Pancreas (tissue), 10 donors: ENCODE results near the gene BMAL1. TPM values are rescaled to one million over a fixed set of nuclear protein-coding genes. Genes with fewer than 3 reads are reported as not detected.
A peak's percentile ranks its signal among the peaks of the same experiment; 100 is the strongest.

ENCODE experiments used
- ATAC-seq, 4 donors: fragments of 200-7000 bp; cut with Tn5 transposase; one replicate each; pipeline versions ENCODE4 v1.8.0 to v1.9.1; 2020; ENCODE audit warnings: mild to moderate bottlenecking in 4 of 4, moderate library complexity in 4 of 4
- DNase-seq, 6 donors: peaks; one replicate each; pipeline ENCODE4 v3.0.0-alpha.2; 2020
- FAIRE-seq: peaks from 2 replicates; lab custom pipeline; 2012; peaks lifted over from hg19 to GRCh38; lab: Jason Lieb, UNC
- H3K27ac ChIP-seq, 4 donors: fragments of 200-600 bp; sonication (generic); 1 replicate in 3 of 4; 2 replicates in 1 of 4; pipeline versions ENCODE4 v1.5.0 to v1.8.0; 2020
- H3K27me3 ChIP-seq, 4 donors: fragments of 200-600 bp; one replicate each; pipeline ENCODE4 v1.8.0; 2021
- H3K36me3 ChIP-seq, 3 donors: fragments of 200-600 bp; sonication (generic) in 1 of 3; one replicate each; pipeline versions ENCODE4 v1.5.0 to v1.8.0; 2020 to 2021
- H3K4me1 ChIP-seq, 3 donors: fragments of 200-600 bp; one replicate each; pipeline ENCODE4 v1.8.0; 2021
- H3K4me3 ChIP-seq, 4 donors: fragments of 200-600 bp; sonication (generic) in 2 of 4; one replicate each; pipeline versions ENCODE4 v1.5.0 to v1.8.0; 2020 to 2021
- H3K9me3 ChIP-seq, 4 donors: fragments of 200-600 bp; one replicate each; pipeline ENCODE4 v1.8.0; 2021
- WGBS, 2 donors: extraction: QIAGEN DNeasy Blood & Tissue Kit; methylation state at CpG; one replicate each; pipeline ENCODE4 v1.1.7; 2013; 5-methylcytosine and 5-hydroxymethylcytosine counted together
- intact Hi-C, 3 donors: fragments of 100-400 bp; cut with DNase I; formaldehyde crosslinking; loops; one replicate each; pipeline versions ENCODE4 v1.11.1 to v1.14.2; 2022
- polyA plus RNA-seq, 2 donors: library from polyadenylated mRNA; stranded (reverse); fragments of 200-250 nt; gene quantifications; one replicate each; pipeline ENCODE4 v1.2.3, GENCODE V29; 2013
- total RNA-seq, 6 donors: library from RNA; stranded (reverse); fragmentation: NEBNext Ultra II Directional in 4 of 6; extraction: Animal tissue kit (Norgen Biotek cat#: 25700) in 4 of 6; gene quantifications; one replicate each; pipeline versions ENCODE4 v1.2.1 to v1.2.4, GENCODE V29; 2021 to 2023
- TF ChIP-seq, protein P1 (sequence below), 4 donors: fragments of 200-600 bp; sonication (generic) in 3 of 4; IDR thresholded peaks; one replicate each; pipeline versions ENCODE4 v1.5.0 to v1.8.0; 2021; ENCODE audit warnings: antibody characterized with exemption in 4 of 4
- donor health status: healthy with polysubstance abuse.
- donor health status: DM: no; HTN: no; CAD: no; lungs with moderate emphysema.
- donor health status: DM: no; HTN: no; CAD: no.
- donor health status: control.
- donor health status: control.
- donor health status: Bipolar disorder and iron deficiency.
- donor health status: DM: yes; HTN: yes; CAD: no.
- donor health status: DM: no; HTN: no; CAD: no.
- donor health status: DM: no; HTN: no; CAD: no.
- donor health status: DM: yes; HTN: yes; CAD: no.

BMAL1 gene
- total and polyA plus RNA-seq, 8 donors = 6.1 to 17.3 (median 12.5) TPM

DNA sequence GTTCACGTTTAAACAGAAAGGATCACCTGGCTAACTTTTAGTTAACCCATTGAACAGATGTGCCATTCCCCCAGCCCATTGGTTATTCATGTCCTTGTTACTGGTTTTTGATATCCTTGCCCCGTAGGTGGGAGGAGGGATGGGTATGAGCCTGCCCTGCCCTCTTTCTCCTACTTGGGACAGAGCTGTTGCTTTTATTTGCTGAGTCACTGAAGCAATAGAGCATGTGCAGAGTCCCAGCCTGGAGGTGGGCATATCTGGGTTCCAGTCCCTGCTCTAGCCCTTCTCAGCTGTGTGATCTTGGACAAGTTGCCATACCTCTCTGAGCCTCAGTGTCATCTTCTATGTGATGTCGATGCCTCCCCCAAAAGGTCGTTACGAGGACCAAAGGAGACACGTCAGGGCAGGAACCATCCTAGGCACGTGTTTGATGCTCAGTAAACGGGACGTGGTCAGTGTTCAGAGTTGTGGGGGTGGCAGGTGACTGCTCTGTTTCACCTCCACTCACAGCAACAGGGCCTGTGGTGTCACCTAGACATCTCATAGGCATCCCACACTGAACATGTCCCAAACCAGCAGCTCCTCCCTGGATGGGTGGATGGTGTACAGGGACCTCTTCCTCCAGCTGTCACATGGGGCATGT is 61.0 kb downstream of the BMAL1 start:
- H3K27ac ChIP-seq = no peak overlapping the region
- peaks cover 3 to 16% (median 9%) of the 10 kb centered on the region in 3 donors for H3K4me1 ChIP-seq
- WGBS, 2 donors = 77 to 86% methylated on average over 9 of the region's 9 CpGs
- intact Hi-C loops = no loop called here
- DNase-seq = no peak
- no peak overlapping the region for H3K4me3 ChIP-seq
- no peaks in the 10 kb centered on the region for H3K27me3 ChIP-seq
- FAIRE-seq = no peak
- no peaks in the 10 kb centered on the region for H3K36me3 ChIP-seq
- TF ChIP-seq, protein P1, sequence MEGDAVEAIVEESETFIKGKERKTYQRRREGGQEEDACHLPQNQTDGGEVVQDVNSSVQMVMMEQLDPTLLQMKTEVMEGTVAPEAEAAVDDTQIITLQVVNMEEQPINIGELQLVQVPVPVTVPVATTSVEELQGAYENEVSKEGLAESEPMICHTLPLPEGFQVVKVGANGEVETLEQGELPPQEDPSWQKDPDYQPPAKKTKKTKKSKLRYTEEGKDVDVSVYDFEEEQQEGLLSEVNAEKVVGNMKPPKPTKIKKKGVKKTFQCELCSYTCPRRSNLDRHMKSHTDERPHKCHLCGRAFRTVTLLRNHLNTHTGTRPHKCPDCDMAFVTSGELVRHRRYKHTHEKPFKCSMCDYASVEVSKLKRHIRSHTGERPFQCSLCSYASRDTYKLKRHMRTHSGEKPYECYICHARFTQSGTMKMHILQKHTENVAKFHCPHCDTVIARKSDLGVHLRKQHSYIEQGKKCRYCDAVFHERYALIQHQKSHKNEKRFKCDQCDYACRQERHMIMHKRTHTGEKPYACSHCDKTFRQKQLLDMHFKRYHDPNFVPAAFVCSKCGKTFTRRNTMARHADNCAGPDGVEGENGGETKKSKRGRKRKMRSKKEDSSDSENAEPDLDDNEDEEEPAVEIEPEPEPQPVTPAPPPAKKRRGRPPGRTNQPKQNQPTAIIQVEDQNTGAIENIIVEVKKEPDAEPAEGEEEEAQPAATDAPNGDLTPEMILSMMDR (IDR thresholded peaks at IDR 0.05) = no peak
- ATAC-seq = peak in 2 of 4 donors; percentile 21 to 39
- H3K9me3 ChIP-seq = no peaks in the 10 kb centered on the region

DNA sequence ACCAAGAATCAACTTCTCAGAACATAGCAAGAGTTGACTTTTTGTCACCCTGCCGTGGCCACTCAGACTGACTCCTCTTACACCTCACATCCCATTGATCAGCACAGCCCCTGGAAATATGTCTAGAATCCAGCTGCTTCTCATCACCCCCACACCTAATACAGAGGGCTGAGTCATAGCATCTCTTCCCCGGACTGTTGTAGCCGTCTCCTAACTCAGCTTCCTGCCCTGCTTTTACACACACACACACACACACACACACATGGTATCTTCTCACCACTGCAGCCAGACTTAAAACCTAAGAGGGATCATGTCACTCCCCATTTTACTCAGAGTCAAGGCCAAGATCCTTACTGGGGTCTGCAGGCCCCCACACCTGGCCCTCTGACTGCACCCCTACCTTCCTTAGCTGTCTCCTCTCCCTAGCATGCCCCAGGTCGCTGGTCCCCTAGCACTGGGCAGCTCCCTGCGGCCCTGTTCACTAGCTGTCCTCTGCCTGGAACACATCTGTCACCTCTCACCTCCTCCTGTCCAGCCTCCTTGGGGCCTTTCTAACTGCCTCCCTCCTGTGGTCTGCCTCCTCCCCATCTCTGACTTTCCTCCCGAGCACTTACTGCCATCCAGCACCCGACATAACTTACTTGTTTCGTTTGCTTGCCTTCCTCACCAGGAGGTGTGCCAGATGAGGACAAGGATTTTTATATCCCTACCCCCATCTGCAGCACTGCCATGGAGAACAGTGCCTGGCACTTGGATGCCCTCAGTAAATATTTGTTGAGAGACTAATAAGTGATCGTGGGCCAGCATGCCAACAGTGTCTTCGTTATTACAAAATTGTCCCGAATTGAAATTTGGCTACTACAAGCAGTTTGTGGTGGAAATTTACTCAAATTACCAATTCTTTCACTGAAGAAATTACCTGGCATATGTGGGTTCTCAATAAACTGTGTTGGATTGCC is 61.9 kb downstream of the BMAL1 start:
- FAIRE-seq = no peak
- Histone ChIP-seq H3K4me3 (no peak overlapping the region), H3K27me3 (no peaks in the 10 kb centered on the region), H3K4me1 (peaks cover 0 to 10% (median 9%) of the 10 kb centered on the region in 3 donors), H3K27ac (no peak overlapping the region), H3K36me3 (no peaks in the 10 kb centered on the region), H3K9me3 (no peaks in the 10 kb centered on the region)
- 28 to 52% methylated on average over 11 of the region's 11 CpGs for WGBS, 2 donors
- TF ChIP-seq, protein P1 (IDR thresholded peaks at IDR 0.05) = no peak
- DNase-seq = peak in 2 of 6 donors; percentile 23 to 44
- peak; percentile 51 to 67 (median 59) for ATAC-seq
- intact Hi-C loops = loop anchor here in 2 of 3 donors (5.0 kb wide), 1 partner anchor 127 kb away; no protein-coding TSS in a partner anchor

DNA sequence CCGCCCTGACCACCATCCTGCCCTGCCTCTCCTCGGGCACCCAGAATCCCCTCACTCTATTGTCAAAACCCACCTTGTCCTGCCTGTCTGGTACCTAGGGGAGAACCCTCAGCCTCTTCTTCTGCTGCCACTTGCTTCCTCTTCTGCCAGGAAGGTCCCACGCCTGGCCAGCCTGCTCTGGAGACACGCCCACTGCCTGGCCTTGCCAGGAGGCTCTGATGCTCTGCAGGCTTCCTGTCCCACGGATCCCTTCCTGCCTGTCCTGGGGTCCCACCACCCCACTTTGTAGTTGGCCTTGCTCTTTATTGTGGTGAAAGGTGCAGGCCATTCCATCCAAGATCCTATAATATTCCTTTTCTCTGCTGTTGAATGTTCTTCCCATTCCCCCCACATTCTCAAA is 63.4 kb downstream of the BMAL1 start:
- Histone ChIP-seq H3K27me3 (no peaks in the 10 kb centered on the region), H3K9me3 (no peaks in the 10 kb centered on the region), H3K4me1 (peaks cover 0 to 10% (median 9%) of the 10 kb centered on the region in 3 donors), H3K36me3 (no peaks in the 10 kb centered on the region), H3K27ac (no peak overlapping the region), H3K4me3 (no peak overlapping the region)
- FAIRE-seq (no peak), DNase-seq (no peak), ATAC-seq (no peak)
- intact Hi-C loops = loop anchor here in 2 of 3 donors (5.0 kb wide), 1 partner anchor 129 kb away; no protein-coding TSS in a partner anchor
- TF ChIP-seq, protein P1 (IDR thresholded peaks at IDR 0.05) = no peak
- WGBS, 2 donors = 74 to 75% methylated on average over 5 of the region's 5 CpGs

DNA sequence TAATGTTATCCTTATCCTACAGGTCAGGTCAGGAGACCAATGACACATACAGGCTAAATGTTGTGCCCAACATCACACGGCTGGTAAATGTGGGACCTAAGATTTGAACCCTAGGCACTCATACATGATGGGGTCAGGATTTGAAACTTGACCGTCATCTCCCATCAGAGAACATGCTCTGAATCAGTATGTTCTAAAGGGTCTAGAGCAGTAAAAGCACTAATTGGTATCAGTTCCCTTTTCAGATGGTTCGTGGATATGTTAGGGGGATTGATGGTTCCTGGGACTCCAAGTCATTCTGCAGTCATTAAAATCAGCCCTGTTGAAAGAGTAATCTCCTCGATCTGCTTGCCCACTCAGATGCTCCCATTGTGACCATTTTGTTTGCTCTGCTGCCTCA is 65.5 kb downstream of the BMAL1 start:
- no peak overlapping the region for H3K27ac ChIP-seq
- H3K4me1 ChIP-seq = peaks cover 0 to 9% (median 6%) of the 10 kb centered on the region in 3 donors
- no peak for DNase-seq
- no peaks in the 10 kb centered on the region for H3K27me3 ChIP-seq
- no peak overlapping the region for H3K4me3 ChIP-seq
- no peaks in the 10 kb centered on the region for H3K36me3 ChIP-seq
- FAIRE-seq = no peak
- intact Hi-C loops = loop anchor here in 2 of 3 donors (5.0 kb wide), 1 partner anchor 131 kb away; no protein-coding TSS in a partner anchor
- H3K9me3 ChIP-seq = no peaks in the 10 kb centered on the region
- no peak for ATAC-seq
- WGBS, 2 donors = 76 to 81% methylated on average over 4 of the region's 4 CpGs
- TF ChIP-seq, protein P1 (IDR thresholded peaks at IDR 0.05) = no peak
